CD8-positive, alpha-beta memory T cell (primary cell): ENCODE measurements around the gene CCK. TPM values are rescaled to one million over a fixed set of nuclear protein-coding genes. Genes with fewer than 3 reads are reported as not detected.
"Not testable (repeated sequence)": the region's sequence is repeated elsewhere in the genome, so short reads cannot be mapped to it uniquely, and the experiment has no call there.

Experiments used
- CTCF ChIA-PET: fragments of 350-600 bp; sonication (Branson Sonifier 250); formaldehyde crosslinking; loops from one replicate; lab custom pipeline; 2021; ENCODE audit warnings: antibody characterized with exemption; lab: Charles Lee
- POLR2A ChIA-PET: fragments of 350-600 bp; sonication (Branson Sonifier 250); formaldehyde crosslinking; loops from one replicate; lab custom pipeline; 2021; ENCODE audit warnings: antibody characterized with exemption; lab: Charles Lee
- DNase-seq, 5 donors: peaks; one replicate each; pipeline versions ENCODE4 v3.0.0 to v3.0.0-alpha.2; 2020 to 2022; ENCODE audit warnings: mixed read lengths in 1 of 5
- H3K27ac ChIP-seq: one replicate; pipeline ENCODE4 v1.7.0; 2013; ENCODE audit warnings: low read depth, mild to moderate bottlenecking, low read length, moderate library complexity
- H3K27me3 ChIP-seq: 2 replicates; pipeline ENCODE4 v1.7.0; 2013; ENCODE audit warnings: low read length, mild to moderate bottlenecking; ENCODE audit not compliant: insufficient read depth, poor library complexity, severe bottlenecking
- H3K36me3 ChIP-seq: 2 replicates; pipeline ENCODE4 v1.7.0; 2013; ENCODE audit warnings: mild to moderate bottlenecking, low read length, moderate library complexity; ENCODE audit not compliant: insufficient read depth
- H3K4me1 ChIP-seq: 2 replicates; pipeline ENCODE4 v1.7.0; 2013; ENCODE audit warnings: mild to moderate bottlenecking, low read length, moderate library complexity; ENCODE audit not compliant: insufficient read depth
- H3K4me3 ChIP-seq: 2 replicates; pipeline ENCODE4 v1.7.0; 2013; ENCODE audit warnings: mild to moderate bottlenecking, low read length
- H3K9me3 ChIP-seq: 2 replicates; pipeline ENCODE4 v1.7.0; 2013; ENCODE audit warnings: mild to moderate bottlenecking, low read length
- H3K27ac Mint-ChIP-seq, 8 donors: one replicate each; pipeline ENCODE4 v1.8.0; 2020 to 2021; ENCODE audit warnings: mixed read lengths in 8 of 8, mild to moderate bottlenecking in 6 of 8, inconsistent platforms in 3 of 8, moderate library complexity in 3 of 8
- H3K27me3 Mint-ChIP-seq, 2 donors: one replicate each; pipeline ENCODE4 v1.8.0; 2020 to 2021; ENCODE audit warnings: mixed read lengths in 2 of 2, mild to moderate bottlenecking in 1 of 2, moderate library complexity in 1 of 2
- H3K36me3 Mint-ChIP-seq, 3 donors: one replicate each; pipeline ENCODE4 v1.8.0; 2020 to 2021; ENCODE audit warnings: mixed read lengths in 3 of 3, inconsistent platforms in 1 of 3, mild to moderate bottlenecking in 1 of 3
- H3K4me1 Mint-ChIP-seq, 3 donors: one replicate each; pipeline ENCODE4 v1.8.0; 2020 to 2021; ENCODE audit warnings: mixed read lengths in 3 of 3, inconsistent platforms in 1 of 3, mild to moderate bottlenecking in 1 of 3
- H3K4me3 Mint-ChIP-seq, 7 donors: one replicate each; pipeline ENCODE4 v1.8.0; 2020 to 2021; ENCODE audit warnings: mixed read lengths in 7 of 7, mild to moderate bottlenecking in 6 of 7, moderate library complexity in 4 of 7, inconsistent platforms in 2 of 7
- H3K9me3 Mint-ChIP-seq, 5 donors: one replicate each; pipeline ENCODE4 v1.8.0; 2020 to 2022; ENCODE audit warnings: mixed read lengths in 5 of 5, mild to moderate bottlenecking in 3 of 5, moderate library complexity in 2 of 5, inconsistent platforms in 1 of 5
- polyA plus RNA-seq: library from polyadenylated mRNA; unstranded; fragments of 300-500 nt; fragmentation: Illumina TruSeq; gene quantifications from one replicate; pipeline ENCODE4 v1.2.3, GENCODE V29; 2021
- total RNA-seq, 2 experiments: library from RNA; stranded (reverse); gene quantifications; one replicate each; pipeline ENCODE4 v1.2.3, GENCODE V29; 2021

The CCK gene
- total and polyA plus RNA-seq, 3 experiments from 2014 or later: not detected

DNA sequence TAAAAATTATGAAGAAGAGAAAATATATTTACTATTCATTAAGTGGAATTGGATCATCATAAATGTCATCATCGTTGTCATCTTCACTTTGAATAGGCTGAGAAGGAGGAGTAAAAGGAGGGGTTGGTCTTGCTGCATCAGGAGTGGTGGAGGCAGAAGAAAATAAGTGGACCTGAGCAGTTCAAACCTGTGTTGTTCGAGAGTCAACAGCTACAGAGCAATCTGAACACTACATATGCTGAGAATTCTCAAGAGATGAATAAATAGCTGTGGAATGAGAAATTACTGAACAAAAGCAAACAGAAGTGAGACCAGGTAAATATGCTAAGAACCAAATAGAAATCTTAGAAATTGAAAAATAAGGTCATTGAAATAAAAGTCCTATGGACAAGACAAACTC lies 32.3 kb upstream of the CCK start:
- Histone ChIP-seq H3K4me1 (no peaks in the 10 kb centered on the region), H3K27me3 (no peaks in the 10 kb centered on the region), H3K36me3 (no peaks in the 10 kb centered on the region), H3K9me3 (no peaks in the 10 kb centered on the region), H3K27ac (no peak overlapping the region), H3K4me3 (no peak overlapping the region)
- Mint-ChIP-seq H3K4me3 (no peak overlapping the region), H3K9me3 (peaks cover 0 to 5% (median 0%) of the 10 kb centered on the region in 5 donors), H3K27me3 (peaks cover 3 to 35% of the 10 kb centered on the region in 2 donors), H3K36me3 (no peaks in the 10 kb centered on the region), H3K27ac (no peak overlapping the region), H3K4me1 (no peaks in the 10 kb centered on the region)
- DNase-seq: no peak
- CTCF ChIA-PET: no interaction called here
- POLR2A ChIA-PET: no interaction called here

DNA sequence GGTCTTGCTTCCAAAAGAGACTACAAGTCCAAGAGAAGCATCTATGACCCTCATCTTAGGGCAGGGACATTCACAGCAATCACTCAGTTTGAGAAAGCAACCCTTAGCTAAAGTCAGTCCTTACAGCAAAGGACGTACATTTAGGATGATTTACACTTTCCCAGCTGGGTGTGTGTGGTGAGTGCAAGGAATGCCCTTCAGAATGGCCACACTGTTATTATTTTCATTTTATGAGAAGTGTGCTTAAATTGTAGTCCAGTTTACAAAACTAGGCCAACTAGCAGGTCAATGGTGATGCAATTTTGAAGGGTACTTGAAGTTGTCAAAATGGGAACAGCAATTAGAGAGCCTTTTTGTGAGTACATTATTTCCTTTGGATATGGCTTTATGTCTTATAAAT lies 26.0 kb upstream of the CCK start:
- Histone ChIP-seq H3K4me1 (no peaks in the 10 kb centered on the region), H3K36me3 (no peaks in the 10 kb centered on the region), H3K4me3 (no peak overlapping the region), H3K9me3 (no peaks in the 10 kb centered on the region), H3K27me3 (no peaks in the 10 kb centered on the region), H3K27ac (no peak overlapping the region)
- POLR2A ChIA-PET: no interaction called here
- no peaks in the 10 kb centered on the region for H3K4me1 Mint-ChIP-seq
- peaks cover 10 to 35% of the 10 kb centered on the region in 2 donors for H3K27me3 Mint-ChIP-seq
- DNase-seq: no peak
- CTCF ChIA-PET: no interaction called here
- peaks cover 0 to 5% (median 0%) of the 10 kb centered on the region in 5 donors for H3K9me3 Mint-ChIP-seq
- H3K4me3 Mint-ChIP-seq: no peak overlapping the region
- H3K36me3 Mint-ChIP-seq: no peaks in the 10 kb centered on the region
- H3K27ac Mint-ChIP-seq: no peak overlapping the region

DNA sequence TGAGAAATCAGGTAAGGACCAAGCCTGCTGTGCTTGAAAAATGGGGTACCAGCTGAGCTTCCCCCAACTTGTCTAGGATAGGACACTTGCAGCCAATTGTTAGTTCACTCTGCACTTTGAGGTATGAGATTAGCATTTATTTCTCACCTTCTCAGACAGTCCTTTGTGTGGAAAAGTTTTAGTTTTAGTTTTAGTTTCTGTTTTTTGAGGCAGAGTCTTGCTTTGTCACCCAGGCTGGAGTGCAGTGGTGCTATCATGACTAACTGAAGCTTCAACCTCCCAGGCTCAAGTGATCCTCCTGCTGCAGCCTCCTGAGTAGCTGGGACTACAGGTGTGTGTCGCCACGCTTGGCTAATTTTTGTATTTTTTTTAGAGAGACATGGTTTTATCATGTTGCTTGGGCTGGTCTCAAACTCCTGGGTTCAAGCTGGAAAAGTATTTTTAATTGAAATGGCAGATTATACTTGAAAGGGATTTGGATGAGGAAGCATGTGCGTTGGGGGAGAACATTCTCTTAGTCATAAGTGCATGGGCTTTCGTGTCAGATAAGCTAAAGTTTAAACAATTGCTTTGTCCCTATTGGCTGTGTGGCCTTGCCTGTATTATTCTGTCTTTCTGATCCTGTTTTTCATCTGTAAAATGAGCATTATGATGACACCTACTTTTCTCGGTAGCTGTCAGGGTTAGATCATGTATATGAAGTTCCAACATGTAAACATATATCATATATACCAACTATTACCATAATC lies 25.2 kb upstream of the CCK start:
- Mint-ChIP-seq H3K36me3 (no peaks in the 10 kb centered on the region), H3K27me3 (peaks cover 10 to 30% of the 10 kb centered on the region in 2 donors), H3K4me3 (no peak overlapping the region), H3K27ac (no peak overlapping the region), H3K4me1 (no peaks in the 10 kb centered on the region), H3K9me3 (peaks cover 0 to 5% (median 0%) of the 10 kb centered on the region in 5 donors)
- no peak overlapping the region for H3K27ac ChIP-seq
- no peaks in the 10 kb centered on the region for H3K27me3 ChIP-seq
- no peaks in the 10 kb centered on the region for H3K9me3 ChIP-seq
- H3K4me3 ChIP-seq: no peak overlapping the region
- H3K36me3 ChIP-seq: no peaks in the 10 kb centered on the region
- CTCF ChIA-PET: no interaction called here
- POLR2A ChIA-PET: no interaction called here
- DNase-seq: no peak
- H3K4me1 ChIP-seq: no peaks in the 10 kb centered on the region

DNA sequence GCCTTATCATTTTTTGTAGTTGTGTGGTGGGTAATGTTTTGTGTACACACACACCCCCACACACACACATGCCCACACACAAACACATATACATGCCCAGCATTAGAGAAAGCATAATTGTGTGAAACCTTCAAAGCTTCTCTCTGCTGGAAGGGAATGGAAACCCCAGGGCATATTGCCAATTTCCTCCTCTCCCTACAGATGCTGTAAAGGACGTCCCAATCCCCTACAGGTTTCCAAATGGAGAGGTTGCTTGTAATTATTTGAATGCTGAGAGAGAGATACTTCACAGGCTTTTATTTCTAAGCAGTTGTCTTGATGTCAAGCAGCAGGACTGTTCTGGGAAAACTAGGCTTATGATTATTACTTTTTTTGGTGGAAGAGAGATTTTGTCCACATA lies 23.0 kb upstream of the CCK start:
- H3K36me3 Mint-ChIP-seq: no peaks in the 10 kb centered on the region
- CTCF ChIA-PET: no interaction called here

DNA sequence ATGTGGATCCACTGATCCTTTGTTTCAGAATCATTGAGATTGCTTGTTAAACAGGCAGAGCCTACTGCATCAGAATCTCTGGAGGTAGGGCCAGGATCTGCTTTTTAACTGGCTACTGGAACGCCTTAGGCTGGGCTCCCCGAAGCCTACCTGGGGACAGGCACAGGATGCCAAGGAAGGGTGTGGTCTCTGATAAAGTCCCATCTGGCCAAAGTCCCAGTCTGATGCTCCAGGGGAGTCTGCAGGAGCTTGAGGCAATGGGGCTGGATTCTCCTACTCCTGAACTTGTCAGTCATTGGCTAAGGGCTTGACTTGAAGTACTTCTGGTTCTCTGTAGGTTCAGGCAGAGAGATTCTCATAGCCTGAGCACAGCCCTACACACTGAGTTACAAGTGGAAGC lies 22.4 kb upstream of the CCK start:
- no peaks in the 10 kb centered on the region for H3K27me3 ChIP-seq
- H3K4me1 ChIP-seq: no peaks in the 10 kb centered on the region
- H3K4me3 ChIP-seq: no peak overlapping the region
- DNase-seq: no peak
- POLR2A ChIA-PET: no interaction called here
- no peak overlapping the region for H3K27ac ChIP-seq
- Mint-ChIP-seq H3K4me3 (peak overlapping the region in 1 of 7 donors; percentile 74), H3K9me3 (no peaks in the 10 kb centered on the region), H3K27ac (no peak overlapping the region), H3K27me3 (peaks cover 10 to 18% of the 10 kb centered on the region in 2 donors), H3K4me1 (no peaks in the 10 kb centered on the region), H3K36me3 (no peaks in the 10 kb centered on the region)
- H3K36me3 ChIP-seq: no peaks in the 10 kb centered on the region
- CTCF ChIA-PET: no interaction called here
- no peaks in the 10 kb centered on the region for H3K9me3 ChIP-seq

More for the DNA sequence above, 23.0 kb upstream of the CCK start:
- no peak for DNase-seq
- peaks cover 10 to 18% of the 10 kb centered on the region in 2 donors for H3K27me3 Mint-ChIP-seq
- Histone ChIP-seq H3K27me3 (no peaks in the 10 kb centered on the region), H3K9me3 (no peaks in the 10 kb centered on the region), H3K4me1 (no peaks in the 10 kb centered on the region), H3K36me3 (no peaks in the 10 kb centered on the region), H3K27ac (no peak overlapping the region), H3K4me3 (no peak overlapping the region)
- POLR2A ChIA-PET: no interaction called here
- H3K9me3 Mint-ChIP-seq: no peaks in the 10 kb centered on the region
- no peak overlapping the region for H3K4me3 Mint-ChIP-seq
- H3K27ac Mint-ChIP-seq: no peak overlapping the region
- H3K4me1 Mint-ChIP-seq: no peaks in the 10 kb centered on the region

- H3K4me1 Mint-ChIP-seq, H3K4me3 ChIP-seq, H3K9me3 ChIP-seq, H3K36me3 ChIP-seq, H3K27me3 ChIP-seq, H3K36me3 Mint-ChIP-seq, H3K9me3 Mint-ChIP-seq, H3K27ac ChIP-seq, H3K27ac Mint-ChIP-seq, DNase-seq, POLR2A ChIA-PET, CTCF ChIA-PET, H3K4me3 Mint-ChIP-seq, H3K4me1 ChIP-seq: not testable (repeated sequence)
- H3K27me3 Mint-ChIP-seq: peaks cover 10 to 18% of the 10 kb centered on the region in 2 donors
Observed at GRCh38 chr3:42287423-42287822, 21.4 kb upstream of the CCK start.

GRCh38 chr3:42277676-42278075 lies 11.7 kb upstream of the CCK start:
- Mint-ChIP-seq H3K27me3 (peaks cover 0 to 4% of the 10 kb centered on the region in 2 donors), H3K4me3 (no peak overlapping the region), H3K4me1 (no peaks in the 10 kb centered on the region), H3K27ac (no peak overlapping the region), H3K36me3 (peaks cover 0 to 2% (median 0%) of the 10 kb centered on the region in 3 donors), H3K9me3 (peaks cover 2 to 27% (median 10%) of the 10 kb centered on the region in 5 donors)
- Histone ChIP-seq H3K9me3 (no peaks in the 10 kb centered on the region), H3K36me3 (no peaks in the 10 kb centered on the region), H3K27me3 (no peaks in the 10 kb centered on the region), H3K27ac (no peak overlapping the region), H3K4me1 (no peaks in the 10 kb centered on the region), H3K4me3 (no peak overlapping the region)
- ChIA-PET POLR2A (no interaction called here), CTCF (no interaction called here)
- no peak for DNase-seq

GRCh38 chr3:42276141-42277132 lies 10.5 kb upstream of the CCK start:
- peaks cover 6 to 32% (median 10%) of the 10 kb centered on the region in 5 donors for H3K9me3 Mint-ChIP-seq
- no peaks in the 10 kb centered on the region for H3K27me3 ChIP-seq
- H3K4me3 ChIP-seq: no peak overlapping the region
- H3K9me3 ChIP-seq: no peaks in the 10 kb centered on the region
- H3K4me1 Mint-ChIP-seq: no peaks in the 10 kb centered on the region
- H3K36me3 Mint-ChIP-seq: peaks cover 0 to 2% (median 0%) of the 10 kb centered on the region in 3 donors
- H3K4me1 ChIP-seq: no peaks in the 10 kb centered on the region
- DNase-seq: no peak
- no peak overlapping the region for H3K4me3 Mint-ChIP-seq
- peaks cover 0 to 7% of the 10 kb centered on the region in 2 donors for H3K27me3 Mint-ChIP-seq
- no peak overlapping the region for H3K27ac Mint-ChIP-seq
- no peak overlapping the region for H3K27ac ChIP-seq
- POLR2A ChIA-PET: no interaction called here
- no peaks in the 10 kb centered on the region for H3K36me3 ChIP-seq
- CTCF ChIA-PET: no interaction called here
